K562 (cell line): Measurements from ENCODE around the gene LUZP1. TPM values are rescaled to one million over a fixed set of nuclear protein-coding genes. Genes with fewer than 3 reads are reported as not detected.

Experiments
- BCL6 ChIP-seq: fragments of 250-450 bp; sonication (Bioruptor Pico); IDR thresholded peaks from 2 replicates; pipeline ENCODE4 v1.4.0; 2020
- FOXJ3 ChIP-seq: sonication (generic); formaldehyde crosslinking; IDR thresholded peaks from 2 replicates; pipeline ENCODE4 v1.4.0; 2020; ENCODE audit warnings: mild to moderate bottlenecking, missing genetic modification reagents
- HMG20B ChIP-seq: fragments of 250-450 bp; sonication (Bioruptor Pico); IDR thresholded peaks from 2 replicates; pipeline ENCODE4 v1.5.0; 2021; ENCODE audit warnings: mild to moderate bottlenecking
- HNRNPH1 ChIP-seq: fragments of 200-400 bp; formaldehyde crosslinking; optimal IDR thresholded peaks from 2 replicates; pipeline ENCODE3; 2017; ENCODE audit warnings: low read depth, mild to moderate bottlenecking, low read length, moderate library complexity
- POLR2AphosphoS2 ChIP-seq: IDR thresholded peaks from 2 replicates; pipeline ENCODE4 v1.6.1; 2012; ENCODE audit warnings: low read length, improper control_type of control experiment
- TARDBP ChIP-seq: fragments of 450-650 bp; IDR thresholded peaks from 2 replicates; pipeline ENCODE4 v1.6.1; 2016
- ZFP30 ChIP-seq: fragments of 250-450 bp; sonication (Bioruptor Pico); IDR thresholded peaks from 2 replicates; pipeline ENCODE4 v1.8.0; 2022; ENCODE audit warnings: moderate library complexity, mild to moderate bottlenecking, inconsistent platforms, borderline replicate concordance
- ZKSCAN1 ChIP-seq: fragments of 150-350 bp; IDR thresholded peaks from 2 replicates; pipeline ENCODE4 v1.6.1; 2016; ENCODE audit warnings: low read depth, low read length
- ZNF140 ChIP-seq: fragments of 250-450 bp; sonication (Bioruptor Pico); IDR thresholded peaks from 2 replicates; pipeline ENCODE4 v1.8.0; 2021; ENCODE audit warnings: moderate library complexity, mild to moderate bottlenecking, inconsistent platforms
- ZNF263 ChIP-seq: sonication (generic); formaldehyde crosslinking; IDR thresholded peaks from 2 replicates; pipeline ENCODE4 v1.8.0; 2022; ENCODE audit warnings: mild to moderate bottlenecking, missing genetic modification reagents, borderline replicate concordance
- polyA plus RNA-seq, 8 experiments: library from polyadenylated mRNA; depleted of rRNA in 4 of 8; stranded (reverse) in 5 of 8; unstranded in 3 of 8; fragments of >200 nt; fragmentation: Nextera tagmentation in 2 of 8; fragmentation: Illumina TruSeq in 1 of 8; extraction: Ambion mirVana in 2 of 8; extraction: Trizol in 1 of 8; gene quantifications; 2 replicates each; pipeline versions ENCODE4 v1.2.1 to v1.2.3, GENCODE V29; 2011 to 2014; ENCODE audit warnings: inconsistent platforms in 1 of 8, missing spikeins in 1 of 8
- total RNA-seq, 7 experiments: library from RNA; depleted of rRNA in 6 of 7; stranded (reverse); fragments of >200 nt in 6 of 7; fragmentation: Illumina TruSeq in 2 of 7; extraction: Trizol in 2 of 7; gene quantifications; 2 replicates each; pipeline versions ENCODE4 v1.2.1 to v1.2.3, GENCODE V29; 2011 to 2021; ENCODE audit warnings: low replicate concordance in 1 of 7
- TF ChIP-seq, protein P1 (sequence below): fragments of 150-350 bp; IDR thresholded peaks from 2 replicates; pipeline ENCODE4 v1.6.1; 2014; ENCODE audit warnings: low read depth, mild to moderate bottlenecking, low read length, borderline replicate concordance
- TF ChIP-seq, protein P2 (sequence below), 2 experiments: fragments of 450-650 bp; IDR thresholded peaks; 2 replicates each; pipeline ENCODE4 v1.6.1; 2016; ENCODE audit warnings: mild to moderate bottlenecking in 2 of 2, borderline replicate concordance in 1 of 2, low read depth in 1 of 2, moderate library complexity in 1 of 2
- TF ChIP-seq, protein P3 (sequence below), 3 experiments: IDR thresholded peaks in 2 of 3; conservative IDR thresholded peaks in 1 of 3; 2 replicates each; pipeline ENCODE4 v1.5.1; 2011 to 2012; ENCODE audit warnings: low read length in 3 of 3, mild to moderate bottlenecking in 3 of 3, control low read depth in 2 of 3, improper control_type of control experiment in 1 of 3, inconsistent platforms in 1 of 3, low read depth in 1 of 3, mixed read lengths in 1 of 3, moderate library complexity in 1 of 3; ENCODE audit not compliant: insufficient read depth in 2 of 3

Gene LUZP1
- total and polyA plus RNA-seq, 9 of the 15 experiments (the other 6 are each of a cell fraction or from before 2014, with no cell fraction given) = 6.5 to 19.1 (median 12.4) TPM

DNA sequence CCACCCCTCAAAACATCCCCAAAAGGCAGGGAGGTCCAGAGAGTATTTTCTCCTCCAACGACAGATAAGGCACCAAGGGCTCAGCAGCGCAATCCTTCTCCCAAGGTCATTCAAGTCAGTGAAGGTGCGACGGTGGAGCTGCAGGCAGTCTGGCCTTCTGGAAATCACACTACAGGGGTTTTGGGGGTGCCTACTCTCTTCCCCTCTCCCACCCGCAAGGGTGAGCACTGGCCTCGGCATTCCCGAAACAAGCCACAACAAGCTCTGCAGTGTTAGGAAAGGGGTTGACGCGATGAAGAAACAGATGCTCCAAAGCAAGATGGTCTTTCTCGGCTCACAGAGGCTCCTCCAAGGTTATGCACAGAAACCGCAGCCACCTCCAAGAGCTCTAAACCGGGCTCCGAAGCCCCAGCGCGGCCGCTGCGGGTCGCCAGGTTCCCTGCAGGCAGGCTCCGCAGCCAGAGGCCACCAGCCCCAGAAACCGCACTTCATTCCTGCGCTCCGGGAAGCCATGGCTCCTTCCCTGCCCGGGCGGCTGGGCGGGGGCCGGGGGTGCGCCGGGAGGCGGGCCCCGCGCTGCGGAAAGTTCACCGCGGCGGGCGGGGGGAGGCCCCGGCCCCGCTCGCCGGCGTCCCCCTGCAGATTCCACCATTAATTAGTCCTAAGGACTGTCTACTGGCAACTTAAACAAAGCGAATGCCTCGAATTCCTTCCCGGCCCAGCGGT is 1.1 kb downstream of the LUZP1 start (continued):
- TF ChIP-seq, protein P1, sequence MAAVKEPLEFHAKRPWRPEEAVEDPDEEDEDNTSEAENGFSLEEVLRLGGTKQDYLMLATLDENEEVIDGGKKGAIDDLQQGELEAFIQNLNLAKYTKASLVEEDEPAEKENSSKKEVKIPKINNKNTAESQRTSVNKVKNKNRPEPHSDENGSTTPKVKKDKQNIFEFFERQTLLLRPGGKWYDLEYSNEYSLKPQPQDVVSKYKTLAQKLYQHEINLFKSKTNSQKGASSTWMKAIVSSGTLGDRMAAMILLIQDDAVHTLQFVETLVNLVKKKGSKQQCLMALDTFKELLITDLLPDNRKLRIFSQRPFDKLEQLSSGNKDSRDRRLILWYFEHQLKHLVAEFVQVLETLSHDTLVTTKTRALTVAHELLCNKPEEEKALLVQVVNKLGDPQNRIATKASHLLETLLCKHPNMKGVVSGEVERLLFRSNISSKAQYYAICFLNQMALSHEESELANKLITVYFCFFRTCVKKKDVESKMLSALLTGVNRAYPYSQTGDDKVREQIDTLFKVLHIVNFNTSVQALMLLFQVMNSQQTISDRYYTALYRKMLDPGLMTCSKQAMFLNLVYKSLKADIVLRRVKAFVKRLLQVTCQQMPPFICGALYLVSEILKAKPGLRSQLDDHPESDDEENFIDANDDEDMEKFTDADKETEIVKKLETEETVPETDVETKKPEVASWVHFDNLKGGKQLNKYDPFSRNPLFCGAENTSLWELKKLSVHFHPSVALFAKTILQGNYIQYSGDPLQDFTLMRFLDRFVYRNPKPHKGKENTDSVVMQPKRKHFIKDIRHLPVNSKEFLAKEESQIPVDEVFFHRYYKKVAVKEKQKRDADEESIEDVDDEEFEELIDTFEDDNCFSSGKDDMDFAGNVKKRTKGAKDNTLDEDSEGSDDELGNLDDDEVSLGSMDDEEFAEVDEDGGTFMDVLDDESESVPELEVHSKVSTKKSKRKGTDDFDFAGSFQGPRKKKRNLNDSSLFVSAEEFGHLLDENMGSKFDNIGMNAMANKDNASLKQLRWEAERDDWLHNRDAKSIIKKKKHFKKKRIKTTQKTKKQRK = no peak
- TF ChIP-seq FOXJ3 (CRISPR knock-in tag) = no peak
- TF ChIP-seq HNRNPH1 = no peak
- TF ChIP-seq, protein P2, sequence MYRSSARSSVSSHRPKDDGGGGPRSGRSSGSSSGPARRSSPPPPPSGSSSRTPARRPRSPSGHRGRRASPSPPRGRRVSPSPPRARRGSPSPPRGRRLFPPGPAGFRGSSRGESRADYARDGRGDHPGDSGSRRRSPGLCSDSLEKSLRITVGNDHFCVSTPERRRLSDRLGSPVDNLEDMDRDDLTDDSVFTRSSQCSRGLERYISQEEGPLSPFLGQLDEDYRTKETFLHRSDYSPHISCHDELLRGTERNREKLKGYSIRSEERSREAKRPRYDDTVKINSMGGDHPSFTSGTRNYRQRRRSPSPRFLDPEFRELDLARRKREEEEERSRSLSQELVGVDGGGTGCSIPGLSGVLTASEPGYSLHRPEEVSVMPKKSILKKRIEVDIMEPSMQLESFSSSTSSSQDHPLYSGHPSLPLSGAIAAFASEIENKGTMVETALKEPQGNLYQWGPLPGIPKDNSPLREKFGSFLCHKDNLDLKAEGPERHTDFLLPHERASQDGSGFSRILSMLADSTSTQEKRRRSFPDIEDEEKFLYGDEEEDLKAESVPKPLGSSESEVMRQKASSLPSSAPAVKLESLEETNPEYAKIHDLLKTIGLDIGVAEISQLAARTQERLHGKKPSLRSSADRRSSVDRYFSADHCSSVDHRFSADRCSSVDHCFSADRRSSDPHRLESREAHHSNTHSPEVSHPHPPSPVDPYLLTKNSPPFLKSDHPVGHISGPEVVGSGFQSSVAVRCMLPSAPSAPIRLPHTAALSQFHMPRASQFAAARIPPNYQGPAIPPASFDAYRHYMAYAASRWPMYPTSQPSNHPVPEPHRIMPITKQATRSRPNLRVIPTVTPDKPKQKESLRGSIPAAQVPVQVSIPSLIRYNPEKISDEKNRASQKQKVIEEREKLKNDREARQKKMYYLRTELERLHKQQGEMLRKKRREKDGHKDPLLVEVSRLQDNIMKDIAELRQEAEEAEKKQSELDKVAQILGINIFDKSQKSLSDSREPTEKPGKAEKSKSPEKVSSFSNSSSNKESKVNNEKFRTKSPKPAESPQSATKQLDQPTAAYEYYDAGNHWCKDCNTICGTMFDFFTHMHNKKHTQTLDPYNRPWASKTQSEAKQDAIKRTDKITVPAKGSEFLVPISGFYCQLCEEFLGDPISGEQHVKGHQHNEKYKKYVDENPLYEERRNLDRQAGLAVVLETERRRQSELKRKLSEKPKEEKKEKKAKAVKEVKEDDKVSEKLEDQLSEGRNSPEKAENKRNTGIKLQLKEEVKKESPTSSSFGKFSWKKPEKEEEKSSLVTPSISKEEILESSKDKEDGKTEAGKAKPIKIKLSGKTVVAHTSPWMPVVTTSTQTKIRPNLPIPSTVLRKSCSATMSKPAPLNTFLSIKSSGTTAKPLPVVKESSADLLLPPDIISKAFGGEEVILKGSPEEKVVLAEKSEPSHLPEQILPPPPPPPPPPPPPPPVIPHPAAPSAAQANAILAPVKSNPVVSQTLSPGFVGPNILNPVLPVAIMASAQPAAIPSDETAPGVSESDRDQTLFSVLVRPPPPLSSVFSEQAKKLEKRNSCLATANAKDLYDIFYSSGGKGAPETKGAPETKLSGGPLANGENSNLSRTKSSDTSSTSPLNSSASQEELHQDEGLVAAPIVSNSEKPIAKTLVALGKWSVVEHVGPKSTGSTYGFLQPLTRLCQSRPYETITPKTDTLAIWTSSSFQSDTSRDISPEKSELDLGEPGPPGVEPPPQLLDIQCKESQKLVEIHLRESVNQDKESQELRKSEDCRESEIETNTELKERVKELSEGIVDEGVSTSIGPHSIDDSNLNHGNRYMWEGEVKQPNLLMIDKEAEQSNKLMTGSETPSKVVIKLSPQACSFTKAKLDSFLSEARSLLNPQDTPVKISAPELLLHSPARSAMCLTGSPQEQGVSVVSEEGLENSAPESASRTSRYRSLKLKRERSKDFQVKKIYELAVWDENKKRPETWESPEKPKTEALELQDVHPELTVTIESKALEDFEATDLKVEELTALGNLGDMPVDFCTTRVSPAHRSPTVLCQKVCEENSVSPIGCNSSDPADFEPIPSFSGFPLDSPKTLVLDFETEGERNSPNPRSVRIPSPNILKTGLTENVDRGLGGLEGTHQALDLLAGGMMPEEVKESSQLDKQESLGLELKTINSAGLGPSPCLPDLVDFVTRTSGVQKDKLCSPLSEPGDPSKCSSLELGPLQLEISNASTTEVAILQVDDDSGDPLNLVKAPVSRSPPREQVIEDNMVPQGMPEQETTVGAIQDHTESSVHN (IDR thresholded peaks at IDR 0.05; ENCODE audit: borderline replicate concordance in 1 of 2, low read depth in 1 of 2) = no peak
- TF ChIP-seq TARDBP = no peak
- no peak for TF ChIP-seq POLR2AphosphoS2
- no peak for TF ChIP-seq HMG20B (CRISPR knock-in tag)
- no peak for TF ChIP-seq BCL6 (CRISPR knock-in tag)
- TF ChIP-seq, protein P3, sequence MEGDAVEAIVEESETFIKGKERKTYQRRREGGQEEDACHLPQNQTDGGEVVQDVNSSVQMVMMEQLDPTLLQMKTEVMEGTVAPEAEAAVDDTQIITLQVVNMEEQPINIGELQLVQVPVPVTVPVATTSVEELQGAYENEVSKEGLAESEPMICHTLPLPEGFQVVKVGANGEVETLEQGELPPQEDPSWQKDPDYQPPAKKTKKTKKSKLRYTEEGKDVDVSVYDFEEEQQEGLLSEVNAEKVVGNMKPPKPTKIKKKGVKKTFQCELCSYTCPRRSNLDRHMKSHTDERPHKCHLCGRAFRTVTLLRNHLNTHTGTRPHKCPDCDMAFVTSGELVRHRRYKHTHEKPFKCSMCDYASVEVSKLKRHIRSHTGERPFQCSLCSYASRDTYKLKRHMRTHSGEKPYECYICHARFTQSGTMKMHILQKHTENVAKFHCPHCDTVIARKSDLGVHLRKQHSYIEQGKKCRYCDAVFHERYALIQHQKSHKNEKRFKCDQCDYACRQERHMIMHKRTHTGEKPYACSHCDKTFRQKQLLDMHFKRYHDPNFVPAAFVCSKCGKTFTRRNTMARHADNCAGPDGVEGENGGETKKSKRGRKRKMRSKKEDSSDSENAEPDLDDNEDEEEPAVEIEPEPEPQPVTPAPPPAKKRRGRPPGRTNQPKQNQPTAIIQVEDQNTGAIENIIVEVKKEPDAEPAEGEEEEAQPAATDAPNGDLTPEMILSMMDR (IDR thresholded peaks at IDR 0.05 in 2 of 3, conservative IDR thresholded peaks at IDR 0.05 in 1 of 3; ENCODE audit: insufficient read depth in 2 of 3, low read depth in 1 of 3, low read length in 3 of 3) = no peak
- no peak for TF ChIP-seq ZFP30 (CRISPR knock-in tag)
- no peak for TF ChIP-seq ZNF263 (CRISPR knock-in tag)
- TF ChIP-seq ZKSCAN1 = no peak
- no peak for TF ChIP-seq ZNF140 (CRISPR knock-in tag)
